H9 (cell line): ENCODE results near the gene P3H3. TPM values are rescaled to one million over a fixed set of nuclear protein-coding genes. Genes with fewer than 3 reads are reported as not detected.

Source experiments
- DNase-seq: peaks from one replicate; pipeline ENCODE4 v3.0.0-alpha.2; 2017
- H2AFZ ChIP-seq: one replicate; pipeline ENCODE4 v1.6.1; 2013; ENCODE audit warnings: mild to moderate bottlenecking, low read length, control low read depth, moderate library complexity
- H2AK5ac ChIP-seq: 2 replicates; pipeline ENCODE4 v1.6.1; 2013; ENCODE audit warnings: low read length, control low read depth, mixed read lengths; ENCODE audit not compliant: insufficient read length
- H2BK120ac ChIP-seq: one replicate; pipeline ENCODE4 v1.6.1; 2013; ENCODE audit warnings: low read depth, mild to moderate bottlenecking, low read length, control low read depth, inconsistent platforms; ENCODE audit not compliant: poor library complexity, severe bottlenecking
- H2BK12ac ChIP-seq: 2 replicates; pipeline ENCODE4 v1.6.1; 2013; ENCODE audit warnings: low read length, control low read depth, mixed read lengths, low read depth; ENCODE audit not compliant: insufficient read length
- H2BK15ac ChIP-seq: 2 replicates; pipeline ENCODE4 v1.6.1; 2013; ENCODE audit warnings: low read depth, low read length, control low read depth
- H2BK20ac ChIP-seq: one replicate; pipeline ENCODE4 v1.6.1; 2013; ENCODE audit warnings: low read depth, mild to moderate bottlenecking, low read length, control low read depth, inconsistent platforms; ENCODE audit not compliant: poor library complexity, severe bottlenecking
- H2BK5ac ChIP-seq: 2 replicates; pipeline ENCODE4 v1.6.1; 2013; ENCODE audit warnings: low read length, control low read depth, mixed read lengths; ENCODE audit not compliant: insufficient read length
- H3K14ac ChIP-seq: 2 replicates; pipeline ENCODE4 v1.6.1; 2013; ENCODE audit warnings: low read length, control low read depth; ENCODE audit not compliant: insufficient read depth
- H3K18ac ChIP-seq: 2 replicates; pipeline ENCODE4 v1.6.1; 2013; ENCODE audit warnings: low read depth, mild to moderate bottlenecking, mixed read lengths, low read length, control low read depth; ENCODE audit not compliant: insufficient read length
- H3K23ac ChIP-seq: 2 replicates; pipeline ENCODE4 v1.6.1; 2013; ENCODE audit warnings: low read length, control low read depth, mixed read lengths, low read depth; ENCODE audit not compliant: insufficient read length
- H3K23me2 ChIP-seq: 2 replicates; pipeline ENCODE4 v1.6.1; 2013; ENCODE audit warnings: low read depth, mild to moderate bottlenecking, mixed read lengths, low read length, control low read depth; ENCODE audit not compliant: insufficient read length, poor library complexity, severe bottlenecking
- H3K27ac ChIP-seq: 2 replicates; pipeline ENCODE4 v1.5.1; 2013; ENCODE audit warnings: low read length, control low read depth, mixed read lengths, low read depth; ENCODE audit not compliant: insufficient read length
- H3K27me3 ChIP-seq: 2 replicates; pipeline ENCODE4 v1.6.1; 2013; ENCODE audit warnings: low read length, control low read depth, inconsistent platforms; ENCODE audit not compliant: insufficient read depth
- H3K4ac ChIP-seq: 2 replicates; pipeline ENCODE4 v1.6.1; 2013; ENCODE audit warnings: low read depth, mild to moderate bottlenecking, control low read depth, inconsistent platforms, low read length, moderate library complexity
- H3K4me1 ChIP-seq: 2 replicates; pipeline ENCODE4 v1.6.1; 2013; ENCODE audit warnings: low read length, control low read depth, inconsistent platforms; ENCODE audit not compliant: insufficient read depth
- H3K4me2 ChIP-seq: 2 replicates; pipeline ENCODE4 v1.6.1; 2013; ENCODE audit warnings: low read length, control low read depth, mixed read lengths; ENCODE audit not compliant: insufficient read length, insufficient read depth
- H3K56ac ChIP-seq: 2 replicates; pipeline ENCODE4 v1.6.1; 2013; ENCODE audit warnings: low read depth, mild to moderate bottlenecking, mixed read lengths, low read length, control low read depth; ENCODE audit not compliant: insufficient read length
- H3K79me1 ChIP-seq: 2 replicates; pipeline ENCODE4 v1.6.1; 2013; ENCODE audit warnings: low read depth, mild to moderate bottlenecking, moderate library complexity, low read length, control low read depth, inconsistent platforms; ENCODE audit not compliant: insufficient read depth, poor library complexity, severe bottlenecking
- H3K79me2 ChIP-seq: 2 replicates; pipeline ENCODE4 v1.6.1; 2013; ENCODE audit warnings: low read length, control low read depth, inconsistent platforms; ENCODE audit not compliant: insufficient read depth
- H3K9ac ChIP-seq: 2 replicates; pipeline ENCODE4 v1.6.1; 2013; ENCODE audit warnings: low read length, control low read depth, mixed read lengths; ENCODE audit not compliant: insufficient read length; ENCODE audit errors: extremely low read depth
- H3K9me3 ChIP-seq: one replicate; pipeline ENCODE4 v1.6.1; 2013; ENCODE audit warnings: low read depth, low read length, inconsistent platforms; ENCODE audit not compliant: control insufficient read depth
- H3T11ph ChIP-seq: one replicate; pipeline ENCODE4 v1.6.1; 2013; ENCODE audit warnings: mild to moderate bottlenecking, low read length, control low read depth, inconsistent platforms
- H4K20me1 ChIP-seq: one replicate; pipeline ENCODE4 v1.6.1; 2013; ENCODE audit not compliant: control insufficient read depth, insufficient read length, insufficient read depth
- H4K5ac ChIP-seq: 2 replicates; pipeline ENCODE4 v1.6.1; 2013; ENCODE audit warnings: low read depth, mild to moderate bottlenecking, mixed read lengths, low read length, control low read depth; ENCODE audit not compliant: insufficient read length
- H4K8ac ChIP-seq: replicated peaks from 2 replicates; pipeline ENCODE4 v1.6.1; 2013; ENCODE audit warnings: low read length, control low read depth, mixed read lengths, low read depth; ENCODE audit not compliant: insufficient read length
- H4K91ac ChIP-seq: 2 replicates; pipeline ENCODE4 v1.6.1; 2013; ENCODE audit warnings: low read depth, mild to moderate bottlenecking, moderate library complexity, mixed read lengths, low read length, control low read depth; ENCODE audit not compliant: insufficient read length
- H3K27ac Mint-ChIP-seq, 3 experiments: 2 replicates in 2 of 3; 3 replicates in 1 of 3; pipeline ENCODE4 v1.8.0; 2020 to 2021; ENCODE audit warnings: mixed read lengths in 3 of 3, mild to moderate bottlenecking in 1 of 3, moderate library complexity in 1 of 3
- H3K27me3 Mint-ChIP-seq: 2 replicates; pipeline ENCODE4 v1.8.0; 2021; ENCODE audit warnings: low read depth, mild to moderate bottlenecking, moderate library complexity, mixed read lengths
- H3K36me3 Mint-ChIP-seq, 3 experiments: 2 replicates in 2 of 3; 3 replicates in 1 of 3; pipeline ENCODE4 v1.8.0; 2020 to 2021; ENCODE audit warnings: low read depth in 3 of 3, mixed read lengths in 3 of 3; ENCODE audit not compliant: insufficient read depth in 1 of 3
- H3K4me1 Mint-ChIP-seq, 2 experiments: 2 replicates each; pipeline ENCODE4 v1.8.0; 2020; ENCODE audit warnings: mixed read lengths in 2 of 2
- H3K4me3 Mint-ChIP-seq, 2 experiments: 2 replicates in 1 of 2; 3 replicates in 1 of 2; pipeline ENCODE4 v1.8.0; 2020 to 2021; ENCODE audit warnings: mild to moderate bottlenecking in 2 of 2, mixed read lengths in 2 of 2, moderate library complexity in 1 of 2
- H3K9me3 Mint-ChIP-seq, 2 experiments: 2 replicates in 1 of 2; 3 replicates in 1 of 2; pipeline ENCODE4 v1.8.0; 2020; ENCODE audit warnings: mild to moderate bottlenecking in 2 of 2, mixed read lengths in 2 of 2, moderate library complexity in 1 of 2
- WGBS: extraction: QIAGEN DNeasy Blood & Tissue Kit; methylation state at CpG from one replicate; pipeline ENCODE4 v1.1.7; 2013; ENCODE audit warnings: missing lambda C conversion rate, low lambda C conversion rate, mixed read lengths; ENCODE audit not compliant: insufficient read length; ENCODE audit errors: extremely low coverage; 5-methylcytosine and 5-hydroxymethylcytosine counted together
- total RNA-seq: library from RNA; stranded (reverse); gene quantifications from 2 replicates; pipeline ENCODE4 v1.2.1, GENCODE V29; 2021
- TF ChIP-seq, protein P1 (sequence below): fragments of 200-600 bp; sonication (generic); conservative IDR thresholded peaks from 3 replicates; pipeline ENCODE4 v1.8.0; 2021; ENCODE audit warnings: antibody characterized with exemption, mild to moderate bottlenecking

P3H3 gene
- total RNA-seq, 1 experiment from 2014 or later = 55.0 TPM

- no peak overlapping the region for H3K9ac ChIP-seq
- no peaks in the 10 kb centered on the region for H3K79me1 ChIP-seq
- Mint-ChIP-seq H3K4me3 (no peak overlapping the region), H3K36me3 (peaks cover 29 to 71% (median 70%) of the 10 kb centered on the region in 3 experiments), H3K4me1 (peaks cover 4 to 28% of the 10 kb centered on the region in 2 experiments; a peak in 3 of 4 replicates), H3K27ac (peak overlapping the region in 2 of 3 experiments; percentile 39 to 67; a peak in 2 of 7 replicates), H3K27me3 (no peaks in the 10 kb centered on the region), H3K9me3 (no peaks in the 10 kb centered on the region; a peak in 1 of 5 replicates)
- no peak overlapping the region for H2BK120ac ChIP-seq
- H2BK12ac ChIP-seq = no peak overlapping the region
- H4K20me1 ChIP-seq = no peaks in the 10 kb centered on the region
- no peak overlapping the region for H3K23ac ChIP-seq
- H4K8ac ChIP-seq = no peak overlapping the region
- no peak overlapping the region for H3K27ac ChIP-seq
- no peak overlapping the region for H4K5ac ChIP-seq
- H2BK5ac ChIP-seq = no peak overlapping the region
- H2BK15ac ChIP-seq = no peak overlapping the region
- H3K27me3 ChIP-seq = no peaks in the 10 kb centered on the region
- H2AK5ac ChIP-seq = no peak overlapping the region
- no peak overlapping the region for H3K56ac ChIP-seq
- H2AFZ ChIP-seq = no peak overlapping the region
- no peak overlapping the region for H3K14ac ChIP-seq
- no peaks in the 10 kb centered on the region for H3K79me2 ChIP-seq
- H3K23me2 ChIP-seq = no peaks in the 10 kb centered on the region
- no peak overlapping the region for H3K4ac ChIP-seq
- TF ChIP-seq, protein P1, sequence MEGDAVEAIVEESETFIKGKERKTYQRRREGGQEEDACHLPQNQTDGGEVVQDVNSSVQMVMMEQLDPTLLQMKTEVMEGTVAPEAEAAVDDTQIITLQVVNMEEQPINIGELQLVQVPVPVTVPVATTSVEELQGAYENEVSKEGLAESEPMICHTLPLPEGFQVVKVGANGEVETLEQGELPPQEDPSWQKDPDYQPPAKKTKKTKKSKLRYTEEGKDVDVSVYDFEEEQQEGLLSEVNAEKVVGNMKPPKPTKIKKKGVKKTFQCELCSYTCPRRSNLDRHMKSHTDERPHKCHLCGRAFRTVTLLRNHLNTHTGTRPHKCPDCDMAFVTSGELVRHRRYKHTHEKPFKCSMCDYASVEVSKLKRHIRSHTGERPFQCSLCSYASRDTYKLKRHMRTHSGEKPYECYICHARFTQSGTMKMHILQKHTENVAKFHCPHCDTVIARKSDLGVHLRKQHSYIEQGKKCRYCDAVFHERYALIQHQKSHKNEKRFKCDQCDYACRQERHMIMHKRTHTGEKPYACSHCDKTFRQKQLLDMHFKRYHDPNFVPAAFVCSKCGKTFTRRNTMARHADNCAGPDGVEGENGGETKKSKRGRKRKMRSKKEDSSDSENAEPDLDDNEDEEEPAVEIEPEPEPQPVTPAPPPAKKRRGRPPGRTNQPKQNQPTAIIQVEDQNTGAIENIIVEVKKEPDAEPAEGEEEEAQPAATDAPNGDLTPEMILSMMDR = no peak
- peak; percentile 88 for DNase-seq
- H3K4me2 ChIP-seq = no peak overlapping the region
- no peak overlapping the region for H2BK20ac ChIP-seq
- WGBS = no CpG with 5 or more reads among the region's 10 CpGs
- H3K4me1 ChIP-seq = no peaks in the 10 kb centered on the region
- no peak overlapping the region for H4K91ac ChIP-seq
- H3K9me3 ChIP-seq = no peaks in the 10 kb centered on the region
- no peak overlapping the region for H3T11ph ChIP-seq
- H3K18ac ChIP-seq = no peak overlapping the region
These were observed 11.4 kb downstream of the P3H3 start for GRCh38 chr12:6839482-6840201.
